Activated T-cell treated with anti-CD3 and anti-CD28 coated beads, Interleukin-2, amount 50 U/mL, for 48 hours (primary cell): ENCODE results near the gene PLAAT4.
"Not testable (repeated sequence)": the region's sequence is repeated elsewhere in the genome, so short reads cannot be mapped to it uniquely, and the experiment has no call there.

Experiments
- DNase-seq, 2 experiments: peaks; one replicate each; pipeline ENCODE4 v3.0.0-alpha.2; 2020

The PLAAT4 gene

GRCh38 chr11:63573881-63574855 lies 37.6 kb downstream of the PLAAT4 start:
- DNase-seq: no peak

- DNase-seq: no peak
These were observed 38.4 kb downstream of the PLAAT4 start for GRCh38 chr11:63574856-63575602.

GRCh38 chr11:63578882-63579281 lies 42.3 kb downstream of the PLAAT4 start:
- not testable (repeated sequence) for DNase-seq

- not testable (repeated sequence) for DNase-seq
These were observed 44.6 kb downstream of the PLAAT4 start for GRCh38 chr11:63581224-63581623.

GRCh38 chr11:63583357-63583677 lies 46.7 kb downstream of the PLAAT4 start:
- DNase-seq: no peak

- DNase-seq: no peak
These were observed 50.0 kb downstream of the PLAAT4 start for GRCh38 chr11:63586451-63587166.

GRCh38 chr11:63589000-63589399 lies 52.4 kb downstream of the PLAAT4 start:
- no peak for DNase-seq

- DNase-seq: no peak
These were observed 53.6 kb downstream of the PLAAT4 start for GRCh38 chr11:63590024-63590788.

- no peak for DNase-seq
These were observed 56.4 kb downstream of the PLAAT4 start for GRCh38 chr11:63592975-63593395.

GRCh38 chr11:63595296-63595695 lies 58.7 kb downstream of the PLAAT4 start:
- no peak for DNase-seq
